ENCODE data around the gene EAF2. TPM values are rescaled to one million over a fixed set of nuclear protein-coding genes. Genes with fewer than 3 reads are reported as not detected.

The EAF2 gene
- total RNA-seq, 3 donors from 2014 or later, result 5.6 to 8.9 (median 6.7) TPM

DNA sequence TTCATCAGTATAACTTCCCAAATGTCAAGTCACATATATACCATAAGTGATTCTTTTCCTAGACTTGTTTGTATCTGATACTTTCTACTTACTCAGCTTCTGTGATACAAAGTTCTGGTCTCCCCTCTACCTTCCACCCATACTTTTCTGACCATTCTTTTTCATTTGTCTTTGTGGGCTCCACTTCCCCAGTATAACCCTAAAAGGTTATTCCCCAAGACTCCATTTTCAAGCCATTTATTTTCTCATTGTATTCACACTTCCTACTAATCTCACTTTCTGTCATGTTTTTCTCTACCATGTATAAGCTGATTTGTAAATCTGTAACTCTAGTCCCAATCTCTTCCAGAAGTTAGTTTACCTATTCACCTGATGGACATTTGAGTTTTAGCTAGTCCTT lies 34.1 kb upstream of the EAF2 start:
- H3K36me3 ChIP-seq (ENCODE audit: low read depth), result no peaks in the 10 kb centered on the region
- no peak overlapping the region for H3K4me3 ChIP-seq
- H3K9me3 ChIP-seq, result no peaks in the 10 kb centered on the region
- TF ChIP-seq, protein P1, sequence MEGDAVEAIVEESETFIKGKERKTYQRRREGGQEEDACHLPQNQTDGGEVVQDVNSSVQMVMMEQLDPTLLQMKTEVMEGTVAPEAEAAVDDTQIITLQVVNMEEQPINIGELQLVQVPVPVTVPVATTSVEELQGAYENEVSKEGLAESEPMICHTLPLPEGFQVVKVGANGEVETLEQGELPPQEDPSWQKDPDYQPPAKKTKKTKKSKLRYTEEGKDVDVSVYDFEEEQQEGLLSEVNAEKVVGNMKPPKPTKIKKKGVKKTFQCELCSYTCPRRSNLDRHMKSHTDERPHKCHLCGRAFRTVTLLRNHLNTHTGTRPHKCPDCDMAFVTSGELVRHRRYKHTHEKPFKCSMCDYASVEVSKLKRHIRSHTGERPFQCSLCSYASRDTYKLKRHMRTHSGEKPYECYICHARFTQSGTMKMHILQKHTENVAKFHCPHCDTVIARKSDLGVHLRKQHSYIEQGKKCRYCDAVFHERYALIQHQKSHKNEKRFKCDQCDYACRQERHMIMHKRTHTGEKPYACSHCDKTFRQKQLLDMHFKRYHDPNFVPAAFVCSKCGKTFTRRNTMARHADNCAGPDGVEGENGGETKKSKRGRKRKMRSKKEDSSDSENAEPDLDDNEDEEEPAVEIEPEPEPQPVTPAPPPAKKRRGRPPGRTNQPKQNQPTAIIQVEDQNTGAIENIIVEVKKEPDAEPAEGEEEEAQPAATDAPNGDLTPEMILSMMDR (IDR thresholded peaks at IDR 0.05), result no peak
- peaks cover 3% of the 10 kb centered on the region for H3K4me1 ChIP-seq (ENCODE audit: low read depth)
- intact Hi-C loops (cut with DNase I, micrococcal nuclease), result no loop called here
- DNase-seq, result no peak
- no peak for ATAC-seq

DNA sequence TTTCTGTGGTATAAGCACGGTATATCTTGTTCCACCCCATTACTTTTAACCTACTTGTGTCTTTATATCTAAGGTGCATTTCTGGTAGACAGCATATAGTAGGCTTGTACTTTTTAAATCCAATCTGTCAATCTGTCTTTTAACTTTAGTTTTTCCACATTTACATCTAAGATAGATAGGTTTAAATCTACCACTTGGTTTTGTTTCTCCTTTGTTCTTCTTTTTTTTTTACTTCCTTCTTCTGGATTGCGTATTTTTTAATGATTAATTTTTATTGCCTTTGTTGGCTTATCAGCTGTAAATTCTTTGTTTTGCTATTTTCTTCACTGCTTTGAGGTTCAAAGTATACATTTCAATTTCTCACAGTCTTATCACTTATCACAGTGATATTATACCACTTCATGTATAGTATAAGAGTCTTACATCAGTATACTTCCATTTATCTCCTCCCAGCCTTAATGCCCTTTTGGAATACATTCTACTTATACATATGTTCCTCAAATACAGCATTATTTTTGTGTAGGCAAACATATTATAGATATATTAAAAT lies 31.2 kb upstream of the EAF2 start:
- intact Hi-C loops (cut with DNase I, micrococcal nuclease), result no loop called here
- H3K36me3 ChIP-seq (ENCODE audit: low read depth), result no peaks in the 10 kb centered on the region
- peak; percentile 87 for ATAC-seq
- TF ChIP-seq, protein P1 (IDR thresholded peaks at IDR 0.05), result no peak
- H3K4me3 ChIP-seq, result no peak overlapping the region
- peaks cover 3% of the 10 kb centered on the region for H3K4me1 ChIP-seq (ENCODE audit: low read depth)
- H3K9me3 ChIP-seq, result no peaks in the 10 kb centered on the region
- DNase-seq, result no peak

DNA sequence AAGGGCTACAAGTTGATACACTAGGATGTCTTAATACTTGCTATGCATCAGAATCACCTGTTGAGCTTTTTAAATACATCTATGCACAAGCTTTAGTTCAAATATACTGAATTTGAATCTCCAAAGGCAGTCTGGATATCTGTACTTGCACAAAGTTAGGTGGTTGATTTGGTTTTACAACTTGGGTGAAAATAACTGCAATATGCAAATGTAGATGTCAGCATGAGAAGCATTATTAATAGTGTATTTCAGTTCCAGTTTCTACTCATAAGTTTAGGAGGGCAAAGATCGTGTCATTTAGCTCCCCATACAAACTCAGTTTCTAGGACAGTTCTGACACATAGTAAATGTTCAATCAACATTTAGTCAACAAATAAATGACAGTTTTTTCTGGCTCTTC lies 25.8 kb upstream of the EAF2 start:
- H3K4me1 ChIP-seq (ENCODE audit: low read depth), result peaks cover 3% of the 10 kb centered on the region
- H3K9me3 ChIP-seq, result no peaks in the 10 kb centered on the region
- TF ChIP-seq, protein P1 (IDR thresholded peaks at IDR 0.05), result no peak
- no peaks in the 10 kb centered on the region for H3K36me3 ChIP-seq (ENCODE audit: low read depth)
- no peak for DNase-seq
- ATAC-seq, result peak; percentile 38
- intact Hi-C loops (cut with DNase I, micrococcal nuclease), result no loop called here
- no peak overlapping the region for H3K4me3 ChIP-seq

DNA sequence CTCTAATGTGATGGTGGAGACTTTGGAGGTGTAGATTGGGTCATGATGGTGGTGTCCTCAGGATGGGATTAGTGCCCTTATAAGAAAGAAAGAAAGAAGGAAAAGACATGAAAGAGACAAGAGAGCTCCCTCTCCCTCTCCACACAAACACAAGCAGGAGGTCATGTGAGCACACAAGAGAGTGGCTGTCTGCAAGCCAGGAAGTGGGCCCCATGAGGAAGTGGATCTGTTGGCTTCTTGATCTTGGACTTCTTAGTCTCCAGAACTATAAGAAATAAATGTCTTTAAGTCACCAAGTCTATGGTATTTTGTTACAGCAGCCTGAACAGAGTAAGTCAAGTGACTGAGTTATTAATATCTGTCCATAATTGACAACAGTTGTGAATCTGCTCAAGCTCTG lies 17.3 kb upstream of the EAF2 start:
- ATAC-seq, result no peak
- intact Hi-C loops (cut with DNase I, micrococcal nuclease), result no loop called here
- TF ChIP-seq, protein P1 (IDR thresholded peaks at IDR 0.05), result no peak
- Histone ChIP-seq H3K9me3 (no peaks in the 10 kb centered on the region), H3K4me1 (ENCODE audit: low read depth) (no peaks in the 10 kb centered on the region), H3K36me3 (ENCODE audit: low read depth) (no peaks in the 10 kb centered on the region), H3K4me3 (no peak overlapping the region)
- no peak for DNase-seq

DNA sequence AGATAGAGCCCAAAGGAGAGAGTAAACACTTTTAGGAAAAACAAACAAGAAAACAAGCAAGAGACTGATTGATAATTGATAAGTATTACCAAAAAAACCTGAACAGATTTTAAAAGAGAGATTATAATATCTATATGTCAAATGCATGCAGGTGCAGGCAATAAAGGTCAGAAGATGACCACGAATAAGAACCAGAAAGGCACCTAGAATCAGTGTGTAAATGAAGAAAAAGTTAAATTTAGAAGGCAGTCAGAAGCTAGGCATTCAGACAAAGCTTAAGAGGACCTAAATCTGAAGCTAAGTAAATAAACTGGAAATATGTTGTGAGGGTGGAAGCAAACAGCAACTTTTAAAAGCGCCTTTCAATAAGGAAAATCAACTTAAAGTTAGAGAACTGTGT lies 16.4 kb upstream of the EAF2 start:
- intact Hi-C loops (cut with DNase I, micrococcal nuclease), result no loop called here

More for the DNA sequence above, 16.4 kb upstream of the EAF2 start:
- ATAC-seq (no peak), DNase-seq (no peak)
- H3K9me3 ChIP-seq, result peaks cover 8% of the 10 kb centered on the region
- H3K4me1 ChIP-seq (ENCODE audit: low read depth), result no peaks in the 10 kb centered on the region
- no peak overlapping the region for H3K4me3 ChIP-seq
- TF ChIP-seq, protein P1 (IDR thresholded peaks at IDR 0.05), result no peak
- H3K36me3 ChIP-seq (ENCODE audit: low read depth), result no peaks in the 10 kb centered on the region
